Measurements from ENCODE around the gene KCNG2. TPM values are rescaled to one million over a fixed set of nuclear protein-coding genes. Genes with fewer than 3 reads are reported as not detected.

The KCNG2 gene, protein sequence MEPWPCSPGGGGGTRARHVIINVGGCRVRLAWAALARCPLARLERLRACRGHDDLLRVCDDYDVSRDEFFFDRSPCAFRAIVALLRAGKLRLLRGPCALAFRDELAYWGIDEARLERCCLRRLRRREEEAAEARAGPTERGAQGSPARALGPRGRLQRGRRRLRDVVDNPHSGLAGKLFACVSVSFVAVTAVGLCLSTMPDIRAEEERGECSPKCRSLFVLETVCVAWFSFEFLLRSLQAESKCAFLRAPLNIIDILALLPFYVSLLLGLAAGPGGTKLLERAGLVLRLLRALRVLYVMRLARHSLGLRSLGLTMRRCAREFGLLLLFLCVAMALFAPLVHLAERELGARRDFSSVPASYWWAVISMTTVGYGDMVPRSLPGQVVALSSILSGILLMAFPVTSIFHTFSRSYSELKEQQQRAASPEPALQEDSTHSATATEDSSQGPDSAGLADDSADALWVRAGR
- total RNA-seq = 1.4 TPM

DNA sequence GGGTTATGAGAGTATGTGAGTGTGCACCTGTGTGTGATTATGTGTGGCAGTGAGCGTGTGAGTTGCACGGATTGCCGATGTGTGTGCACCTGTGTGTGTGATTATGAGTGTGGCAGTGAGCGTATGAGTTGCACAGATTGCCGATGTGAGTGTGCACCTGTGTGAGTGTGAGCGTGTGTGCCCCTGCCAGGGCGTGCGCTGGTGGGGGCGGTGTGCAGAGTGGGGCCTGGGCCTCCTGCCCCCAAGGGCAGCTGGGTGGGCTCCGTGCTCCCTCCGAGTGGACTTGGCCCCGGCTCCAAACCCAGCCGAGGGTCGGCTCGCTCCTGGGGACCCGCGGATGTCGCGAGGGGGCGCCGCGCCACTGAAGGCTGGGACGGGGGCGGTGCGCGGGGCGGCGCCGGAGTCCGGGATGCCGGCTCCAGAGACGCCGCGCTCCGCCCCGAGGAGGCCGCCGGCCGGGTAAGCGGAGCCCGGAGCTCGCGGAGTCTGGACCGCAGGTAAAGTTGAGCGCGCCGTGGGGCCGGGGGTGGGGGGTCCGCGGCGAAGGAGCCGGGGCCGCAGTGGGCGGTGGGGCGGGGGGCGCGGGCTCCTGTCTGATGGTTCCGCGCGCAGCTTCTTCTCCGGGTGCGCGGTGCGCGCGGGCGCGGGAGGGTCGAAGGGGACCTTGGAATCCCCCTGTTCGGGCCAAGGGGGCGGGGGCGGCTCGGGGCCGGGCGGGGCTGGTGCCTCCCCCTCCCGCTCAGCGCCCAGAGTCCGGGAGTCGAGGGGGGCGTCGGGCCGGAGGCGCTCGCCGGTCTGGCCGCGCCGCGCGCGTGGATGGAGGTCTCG lies at the start of gene KCNG2:
KCNG2 (plus strand) TSS at position 421 of the 828 bp plus-strand sequence. CDS start 65,730 bp downstream, outside the sequence.

Other genes starting within 250 kb of the KCNG2 start
- gene CTDP1, start 118.1 kb upstream of the KCNG2 start, total RNA-seq = 21.0 TPM
- gene SLC66A2, start 153.7 kb downstream of the KCNG2 start, total RNA-seq = 34.2 TPM
- gene HSBP1L1, start 166.7 kb downstream of the KCNG2 start, total RNA-seq = 13.0 TPM
- gene TXNL4A, start 190.6 kb downstream of the KCNG2 start, total RNA-seq = 38.7 TPM
- 44.6 TPM for gene RBFA, start 236.5 kb downstream of the KCNG2 start, total RNA-seq

Measured in metanephros (tissue), 1 donor.